RPMI7951 (cell line): ENCODE results near the gene ARL13B. TPM values are rescaled to one million over a fixed set of nuclear protein-coding genes. Genes with fewer than 3 reads are reported as not detected.
"Not testable (repeated sequence)": the region's sequence is repeated elsewhere in the genome, so short reads cannot be mapped to it uniquely, and the experiment has no call there.

Experiments
- DNase-seq: peaks from one replicate; pipeline ENCODE4 v3.0.0-alpha.2; 2012; ENCODE audit warnings: low read depth
- total RNA-seq: library from RNA; depleted of rRNA; stranded (reverse); fragments of >200 nt; shearing (Covaris generic); gene quantifications from 2 replicates; pipeline ENCODE4 v1.2.3, GENCODE V29; 2014; rRNA removed

The ARL13B gene
- total RNA-seq: 13.4 and 18.4 TPM in 2 replicates

DNA sequence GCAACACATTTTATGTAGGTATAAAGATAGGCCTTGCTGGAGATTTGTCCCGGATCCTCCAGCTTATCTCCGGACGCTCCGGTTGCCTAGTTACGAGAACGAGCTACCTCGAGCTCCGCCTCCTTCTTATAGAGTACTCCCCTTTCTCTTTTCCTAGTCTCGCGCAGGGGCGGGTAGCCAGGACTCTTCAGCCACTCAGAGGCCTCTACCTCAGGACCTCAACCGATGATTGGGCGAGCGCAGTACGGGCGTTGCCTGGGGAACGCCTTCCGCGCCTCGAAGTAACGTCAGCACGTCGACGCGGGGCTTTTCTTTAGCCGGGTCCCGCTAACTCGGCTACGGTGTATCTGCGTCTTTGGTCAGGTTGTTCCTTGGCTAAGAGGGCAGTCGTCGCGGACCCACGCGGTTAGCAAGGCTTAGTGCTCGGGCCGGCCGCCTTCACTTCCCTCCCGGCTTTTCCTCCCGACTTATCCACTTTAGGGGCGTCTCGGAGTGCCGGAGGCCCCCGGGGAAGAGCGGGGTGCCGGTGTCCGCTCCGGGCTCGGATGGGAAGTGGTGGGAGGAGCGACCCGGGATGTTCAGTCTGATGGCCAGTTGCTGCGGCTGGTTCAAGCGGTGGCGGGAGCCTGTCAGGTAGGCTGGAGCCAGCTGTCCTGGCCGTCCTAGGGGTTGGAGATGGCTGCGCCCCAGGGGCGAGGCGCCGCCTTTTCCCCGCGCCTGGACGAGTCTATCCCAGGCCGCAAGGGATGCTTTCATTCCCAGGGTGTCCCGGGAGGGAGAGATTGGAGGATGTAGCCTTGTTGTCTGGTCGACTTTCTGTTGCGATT is at the start of gene ARL13B:
ARL13B (plus strand) TSS at position 306 of the 827 bp plus-strand sequence; CDS start at position 575, 269 bp downstream.
- DNase-seq: peak; percentile 99

DNA sequence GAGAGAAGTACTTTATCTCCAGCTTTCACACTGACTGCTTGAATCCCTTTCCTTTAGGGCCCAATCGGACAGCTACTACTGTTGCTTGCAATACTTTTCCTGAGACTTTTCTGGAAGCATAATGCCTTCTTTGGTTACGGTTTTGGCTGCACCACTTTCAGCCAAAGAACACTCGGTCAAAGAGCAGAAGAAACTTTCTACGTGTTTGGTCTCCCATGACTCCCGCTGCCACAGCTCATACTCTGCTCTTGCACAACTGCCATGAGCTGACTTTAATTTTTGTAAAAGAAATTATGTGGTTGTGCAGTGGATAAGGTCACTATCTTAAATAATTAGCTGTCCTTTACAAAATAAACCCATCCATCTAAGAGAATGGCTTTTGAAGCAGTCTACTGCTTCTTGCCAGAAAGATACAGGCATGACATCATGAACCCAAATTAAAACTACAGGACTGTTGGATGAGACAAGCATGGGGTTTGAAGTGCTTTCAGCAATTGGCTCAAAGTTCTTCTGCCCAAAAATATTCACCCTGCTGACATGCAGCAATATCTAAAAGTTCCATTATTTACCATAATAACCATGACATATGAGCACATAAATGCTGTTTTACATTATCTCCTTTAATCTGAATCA is 48.2 kb upstream of the ARL13B start:
- DNase-seq: no peak

DNA sequence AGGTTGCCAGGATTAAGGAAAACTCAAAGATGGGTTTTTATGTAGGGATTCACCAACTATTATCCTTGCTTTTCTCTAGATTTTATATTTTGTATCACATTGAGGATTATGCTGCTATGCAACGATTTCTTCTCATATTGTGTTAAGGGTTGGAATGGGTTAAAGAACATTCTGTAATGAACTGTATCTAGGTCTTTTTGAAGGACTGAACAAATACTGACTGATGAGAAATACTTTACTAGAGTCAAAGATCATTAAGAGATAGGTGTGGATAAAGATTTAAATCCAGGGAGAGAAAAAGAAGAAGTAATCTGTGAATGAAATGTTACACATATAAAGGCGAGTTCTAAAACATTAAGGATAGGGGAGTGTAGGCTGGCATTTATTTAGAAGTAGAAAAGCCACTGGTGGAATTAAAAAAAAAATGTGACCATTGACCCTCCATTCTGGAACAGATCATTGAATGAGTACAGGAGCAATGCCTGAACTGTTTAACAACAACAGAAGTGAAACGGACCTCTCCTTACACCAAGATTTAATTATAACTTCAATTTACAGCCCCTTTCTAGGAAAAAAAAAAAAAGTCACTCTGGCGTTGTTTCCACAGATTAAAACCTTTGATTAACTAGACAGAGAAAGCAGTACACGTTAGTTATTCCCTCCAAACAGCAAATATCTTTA is 45.4 kb upstream of the ARL13B start:
- no peak for DNase-seq

DNA sequence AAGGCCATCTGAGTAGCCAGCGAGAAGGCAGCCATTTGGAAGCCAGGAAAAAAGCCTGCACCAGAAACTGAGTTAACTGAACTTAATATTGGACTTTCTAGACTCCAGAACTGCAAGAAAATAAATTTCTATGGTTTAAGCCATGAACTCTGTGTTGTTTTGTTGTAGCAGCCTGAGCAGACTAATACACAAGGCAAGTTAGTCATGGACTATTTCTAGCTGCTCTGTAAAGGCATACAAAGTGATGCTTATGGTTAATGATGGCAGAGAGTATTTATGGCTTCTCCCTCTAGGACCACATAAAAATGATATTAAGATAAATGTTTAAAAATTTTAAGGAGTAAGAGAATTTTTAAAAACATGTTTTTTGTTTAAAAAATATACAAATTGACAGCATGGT is 43.4 kb upstream of the ARL13B start:
- DNase-seq: no peak

DNA sequence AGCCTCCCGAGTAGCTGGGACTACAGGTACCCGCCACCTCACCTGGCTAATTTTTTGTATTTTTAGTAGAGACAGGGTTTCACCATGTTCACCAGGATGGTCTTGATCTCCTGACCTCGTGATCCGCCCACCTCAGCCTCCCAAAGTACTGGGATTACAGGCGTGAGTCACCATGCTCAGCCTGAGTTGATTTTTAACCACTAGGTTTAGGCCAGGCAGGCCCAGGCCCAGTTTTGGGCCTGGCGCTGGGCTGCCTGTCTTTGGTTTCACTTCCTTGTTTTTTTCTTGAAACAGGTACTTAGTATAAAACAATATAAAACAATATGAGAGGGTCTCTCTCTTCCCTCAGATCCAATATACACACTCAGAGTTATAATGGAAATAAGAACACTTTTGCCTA is 42.5 kb upstream of the ARL13B start:
- not testable (repeated sequence) for DNase-seq

DNA sequence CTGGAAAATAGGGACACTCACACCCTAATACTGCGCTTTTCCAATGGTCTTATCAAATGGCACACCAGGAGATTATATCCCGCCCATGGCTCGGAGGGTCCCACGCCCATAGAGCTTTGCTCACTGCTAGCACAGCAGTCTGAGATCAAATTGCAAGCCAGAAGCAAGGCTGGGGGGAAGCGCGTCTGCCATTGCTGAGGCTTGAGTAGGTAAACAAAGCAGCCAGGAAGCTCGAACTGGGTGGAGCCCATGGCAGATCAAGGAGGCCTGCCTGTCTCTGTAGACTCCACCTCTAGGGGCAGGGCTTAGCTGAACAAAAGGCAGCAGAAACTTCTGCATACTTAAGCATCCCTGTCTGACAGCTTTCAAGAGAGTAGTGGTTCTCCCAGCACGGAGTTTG is 30.0 kb upstream of the ARL13B start:
- DNase-seq: not testable (repeated sequence)

DNA sequence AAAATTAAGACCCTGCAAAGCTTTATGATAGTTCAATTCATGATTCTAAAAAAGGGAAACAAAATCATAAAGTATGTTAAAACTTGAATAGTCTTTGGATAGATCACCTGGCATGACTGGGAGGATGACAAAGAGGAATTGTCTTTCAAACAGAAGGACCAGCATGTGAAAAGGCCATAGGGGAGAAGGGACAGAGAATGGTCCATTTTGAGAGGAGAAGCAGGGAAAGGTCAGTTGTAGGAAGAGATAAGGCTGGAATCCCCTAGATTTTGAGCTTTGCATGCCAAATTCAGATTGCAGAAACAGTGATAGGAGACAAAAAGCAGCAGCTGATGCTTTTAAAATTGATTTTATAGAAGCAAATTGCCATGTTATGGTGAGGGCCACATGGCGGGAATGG is 18.9 kb upstream of the ARL13B start:
- no peak for DNase-seq

DNA sequence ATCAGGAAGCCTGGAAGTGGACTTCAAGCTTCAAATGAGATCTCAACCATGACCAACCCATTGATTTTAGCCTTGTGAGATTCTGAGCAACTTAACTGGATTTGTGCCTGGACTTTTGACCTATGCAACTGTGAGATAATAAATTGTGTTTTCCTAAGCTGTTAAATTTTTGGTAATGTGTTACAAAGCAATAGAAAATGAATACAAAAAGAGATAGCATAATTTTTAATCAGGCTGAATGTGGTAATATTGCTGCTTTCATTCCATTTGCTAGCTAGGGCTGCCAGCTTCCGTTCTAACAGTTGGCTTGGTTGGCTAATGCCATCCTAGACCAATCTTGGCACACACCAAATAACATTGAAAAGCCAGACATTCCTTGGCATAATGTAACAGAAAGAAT is 18.5 kb upstream of the ARL13B start:
- no peak for DNase-seq

DNA sequence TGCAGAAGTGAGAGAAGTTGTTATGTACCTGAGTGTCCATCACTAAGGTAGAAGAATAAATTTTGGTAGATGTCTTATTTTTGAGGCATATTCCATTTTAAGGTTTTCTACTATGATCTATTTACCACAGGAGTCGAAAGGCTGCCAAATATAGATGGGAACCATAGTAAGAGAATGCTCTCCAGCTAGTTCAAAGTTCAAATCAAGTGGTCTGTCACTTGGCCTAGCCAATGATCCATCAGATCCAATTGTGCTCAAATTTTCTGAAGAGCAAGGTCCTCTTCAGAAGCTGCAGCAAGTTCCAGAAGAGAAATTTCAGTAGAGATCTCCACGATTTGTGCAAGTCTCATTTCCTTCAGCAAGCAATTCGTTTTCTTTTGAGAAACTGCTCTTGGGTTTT is 17.2 kb upstream of the ARL13B start:
- DNase-seq: no peak

DNA sequence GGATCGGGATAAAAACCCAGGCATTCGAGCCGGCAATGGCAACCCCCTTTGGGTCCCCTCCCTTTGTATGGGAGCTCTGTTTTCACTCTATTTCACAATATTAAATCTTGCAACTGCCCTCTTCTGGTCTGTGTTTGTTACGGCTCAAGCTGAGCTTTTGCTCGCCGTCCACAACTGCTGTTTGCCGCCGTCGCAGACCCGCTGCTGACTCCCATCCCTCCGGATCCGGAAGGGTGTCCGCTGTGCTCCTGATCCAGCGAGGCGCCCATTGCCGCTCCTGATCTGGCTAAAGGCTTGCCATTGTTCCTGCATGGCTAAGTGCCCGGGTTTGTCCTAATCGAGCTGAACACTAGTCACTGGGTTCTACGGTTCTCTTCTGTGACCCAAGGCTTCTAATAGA is 14.8 kb upstream of the ARL13B start:
- DNase-seq: not testable (repeated sequence)

DNA sequence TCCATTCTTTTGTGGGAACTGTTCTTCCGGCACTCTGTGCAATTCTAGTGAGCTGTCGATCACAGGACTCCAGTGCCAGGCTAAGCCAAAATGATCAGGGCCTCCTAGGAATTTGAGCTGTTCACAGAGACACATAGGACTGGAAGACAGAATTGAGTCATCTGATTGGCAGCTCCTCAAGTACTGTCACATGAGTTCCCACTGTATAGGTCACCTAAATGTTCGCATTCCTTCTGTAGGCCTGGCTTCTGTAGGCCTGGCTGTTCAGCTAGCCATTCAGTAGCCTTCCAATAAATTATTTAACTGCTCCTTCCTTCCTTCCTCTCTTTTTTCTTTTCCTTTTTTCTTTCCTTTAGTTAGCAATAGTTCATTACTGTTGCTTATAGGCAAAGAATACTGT is 10.5 kb upstream of the ARL13B start:
- peak; percentile 45 for DNase-seq

DNA sequence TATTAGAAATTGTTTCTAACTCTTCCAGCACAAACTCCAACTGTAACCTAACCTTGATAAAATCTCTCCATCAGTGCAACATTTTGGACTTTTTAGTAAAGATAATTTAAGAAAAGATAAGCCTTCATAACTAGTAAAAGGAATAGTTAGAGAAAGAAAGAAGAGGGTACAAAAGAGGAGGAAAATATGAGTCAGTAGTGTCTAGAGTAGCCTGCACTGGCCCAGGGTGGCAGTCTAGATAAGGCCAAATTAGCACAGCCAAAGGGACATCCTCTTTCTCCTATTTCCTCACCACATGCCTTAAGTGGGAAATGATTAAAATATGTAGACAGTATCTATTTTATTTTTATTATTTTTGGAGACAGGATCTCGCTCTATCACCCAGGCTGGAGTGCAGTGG is 10.0 kb upstream of the ARL13B start:
- no peak for DNase-seq

DNA sequence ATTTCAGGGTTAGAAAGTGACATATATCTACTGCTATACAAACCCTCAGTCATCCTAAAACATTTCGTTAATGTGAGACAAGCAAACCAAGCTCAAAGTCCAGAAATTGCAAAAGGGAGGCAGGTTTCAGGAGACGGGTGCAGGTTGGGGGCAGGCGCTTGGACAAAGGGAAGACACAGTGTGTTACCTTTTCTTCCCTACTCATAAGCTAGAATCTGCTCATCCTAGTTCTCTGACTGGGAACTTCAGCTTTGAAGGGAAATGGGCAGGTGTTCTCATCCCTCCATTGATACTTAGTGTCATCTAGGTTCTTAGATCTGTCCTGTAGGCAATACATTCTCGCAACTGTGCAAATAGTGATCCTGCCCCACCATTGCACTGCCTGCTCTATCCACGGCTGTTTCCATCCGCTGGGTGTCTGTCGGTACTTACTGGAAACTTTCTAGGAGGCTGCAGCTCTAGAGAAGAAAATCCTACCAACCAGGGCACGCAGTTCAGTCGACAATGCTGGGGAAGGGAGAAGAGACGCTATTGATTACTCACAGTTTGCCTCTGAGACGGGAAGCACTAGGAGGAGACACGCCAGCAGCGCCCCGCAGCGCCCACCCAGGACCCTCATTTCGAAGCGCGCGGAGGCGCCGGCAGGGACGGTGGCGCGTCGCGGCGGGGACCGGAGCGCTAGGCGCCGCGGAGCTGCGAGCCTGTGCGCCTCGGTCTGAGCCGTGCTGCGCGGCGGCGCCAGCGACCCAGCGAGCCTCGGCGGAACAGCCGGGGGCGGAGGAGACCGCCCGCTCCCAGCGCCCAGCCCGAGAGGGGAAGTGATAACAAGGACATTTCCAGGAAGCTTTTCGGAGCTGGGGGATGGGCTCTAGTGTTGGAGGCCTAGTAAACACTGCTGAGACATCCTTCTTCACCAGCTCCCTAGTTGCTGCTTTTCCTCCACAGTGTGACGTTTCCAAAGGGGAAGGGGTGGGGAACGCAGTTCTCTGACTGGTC is 6.5 kb upstream of the ARL13B start, which contains the start of gene PROS1:
PROS1 (minus strand) TSS at position 766 of the 996 bp plus-strand sequence; CDS start at position 619, 147 bp downstream.
- DNase-seq: peak; percentile 68

DNA sequence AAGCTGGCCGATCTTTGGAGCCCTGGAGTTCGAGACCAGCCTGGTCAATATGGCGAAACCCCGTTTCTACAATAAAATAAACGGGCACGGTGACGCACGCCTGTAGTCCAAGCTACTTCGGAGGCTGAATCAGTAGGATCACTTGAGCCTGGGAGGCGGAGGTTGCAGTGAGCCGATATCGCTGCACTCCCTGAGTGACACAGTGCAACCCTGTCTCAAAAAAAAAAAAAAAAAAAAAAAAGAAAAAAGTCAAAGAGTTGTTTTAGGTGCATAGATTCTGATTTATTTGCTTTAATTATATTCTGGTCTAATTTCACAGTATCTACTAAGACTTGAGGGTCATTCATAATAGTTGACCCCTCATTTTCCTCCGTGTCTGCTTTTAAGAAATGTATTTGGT is 1.7 kb downstream of the ARL13B start:
- DNase-seq: no peak

DNA sequence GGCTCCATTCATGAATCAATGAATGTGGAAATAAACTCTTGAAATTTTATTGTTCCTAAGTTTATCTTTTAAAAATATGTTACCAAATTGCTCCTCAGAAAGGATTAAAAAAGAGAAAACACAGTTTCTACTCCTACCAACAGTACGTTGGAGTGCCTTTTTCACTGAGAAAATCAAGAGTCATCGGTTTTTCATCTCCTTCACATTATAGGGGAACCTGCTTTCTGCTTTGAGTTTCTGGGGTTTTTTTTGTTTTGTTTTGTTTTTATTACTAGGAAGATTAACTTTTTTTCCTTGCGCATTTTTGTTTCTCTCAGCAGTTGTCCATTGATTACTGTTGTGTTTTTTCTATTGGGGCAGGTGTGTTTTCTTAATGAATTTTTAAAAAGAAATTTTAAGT is 3.5 kb downstream of the ARL13B start:
- no peak for DNase-seq

DNA sequence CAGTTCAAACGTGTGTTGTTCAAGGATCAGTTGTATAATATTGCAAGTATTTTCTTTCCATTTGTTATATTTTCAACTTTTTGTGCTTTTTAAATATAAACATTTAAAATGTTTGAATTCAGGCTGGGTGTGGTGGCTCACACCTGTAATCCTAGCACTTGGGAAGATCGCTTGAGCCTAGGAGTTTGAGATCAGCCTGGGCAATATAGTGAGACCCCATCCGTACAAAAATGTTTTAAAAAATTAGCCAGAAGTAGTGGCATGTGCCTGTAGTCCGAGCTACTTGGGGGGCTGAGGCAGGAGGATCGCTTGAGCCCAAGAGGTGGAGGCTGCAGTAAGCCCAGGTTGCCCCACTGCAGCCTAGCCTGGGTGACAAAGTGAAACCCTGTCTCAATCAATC is 4.7 kb downstream of the ARL13B start:
- DNase-seq: no peak

DNA sequence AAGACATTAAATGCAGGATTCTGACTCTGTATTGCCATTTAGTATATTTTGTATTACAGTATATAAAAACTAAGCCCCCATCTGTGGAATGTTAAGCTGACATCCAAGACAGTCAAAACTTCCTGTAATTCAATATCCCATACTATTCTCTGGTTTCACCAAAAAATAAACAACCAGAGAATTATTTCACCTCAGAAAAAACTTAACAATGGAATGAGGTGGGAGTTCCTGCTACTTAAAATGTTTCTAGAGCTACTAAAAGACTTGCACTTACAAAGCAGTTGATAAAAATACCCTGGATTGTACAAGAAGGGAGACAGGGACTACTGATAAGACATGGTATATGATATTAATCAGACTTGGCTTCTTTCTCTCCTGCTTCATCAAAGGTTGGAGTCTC is 8.3 kb downstream of the ARL13B start:
- no peak for DNase-seq

DNA sequence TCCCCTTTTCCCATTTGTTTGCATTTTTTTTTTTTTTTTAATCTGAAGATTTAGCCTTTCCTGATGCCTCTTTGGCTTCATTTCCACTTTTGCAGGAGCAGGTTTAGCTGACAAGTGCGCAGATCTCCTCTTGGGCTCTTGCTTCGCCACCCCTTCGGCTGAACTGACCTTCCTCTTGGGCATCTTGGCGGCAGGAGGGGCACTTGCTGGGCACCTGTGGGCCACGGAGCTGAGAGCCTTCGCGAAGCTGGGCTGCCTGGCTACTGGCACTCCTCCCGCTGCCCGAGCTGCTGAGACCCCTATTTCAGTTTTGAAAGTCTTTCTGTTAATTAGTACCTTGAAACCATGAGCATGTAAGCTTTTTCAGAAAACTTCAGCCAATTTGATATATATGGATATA is 8.8 kb downstream of the ARL13B start:
- no peak for DNase-seq

DNA sequence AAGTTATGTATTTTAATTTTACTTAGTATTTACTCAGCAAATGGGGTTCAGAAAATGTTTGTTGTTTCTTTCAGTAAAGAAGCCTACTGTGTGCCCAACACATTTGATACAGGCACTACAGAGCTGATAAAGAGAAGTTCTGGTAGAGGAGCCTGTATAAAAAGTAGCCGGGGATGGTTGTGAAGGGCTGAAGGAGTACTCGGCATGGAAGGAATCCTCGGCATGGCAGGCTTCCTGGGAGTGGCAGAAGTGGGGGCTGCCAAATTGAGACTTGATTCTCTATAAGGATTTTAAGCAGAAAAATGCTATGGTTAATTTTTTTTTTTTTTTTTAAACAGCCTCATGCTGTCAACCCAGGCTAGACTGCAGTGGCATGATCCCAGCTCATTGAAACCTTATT is 9.3 kb downstream of the ARL13B start:
- DNase-seq: no peak

DNA sequence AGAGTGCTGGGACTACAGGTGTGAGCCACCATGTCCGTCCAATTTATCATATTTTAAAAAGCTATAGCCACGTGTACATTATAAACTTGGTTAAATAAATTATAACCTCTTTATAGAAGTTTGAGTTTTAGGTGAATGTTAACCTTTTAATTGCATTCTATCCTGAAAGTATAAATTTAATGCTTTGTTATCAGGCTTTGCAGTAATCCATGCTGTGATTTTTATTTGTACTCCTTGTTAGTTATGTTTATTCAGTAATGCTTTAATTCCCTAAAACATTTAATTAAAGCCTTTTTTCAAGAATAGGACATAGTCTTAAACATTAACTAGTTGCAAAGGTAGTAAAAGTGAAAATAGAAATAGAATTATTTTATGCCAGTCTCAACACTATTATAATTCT is 11.7 kb downstream of the ARL13B start:
- DNase-seq: no peak

DNA sequence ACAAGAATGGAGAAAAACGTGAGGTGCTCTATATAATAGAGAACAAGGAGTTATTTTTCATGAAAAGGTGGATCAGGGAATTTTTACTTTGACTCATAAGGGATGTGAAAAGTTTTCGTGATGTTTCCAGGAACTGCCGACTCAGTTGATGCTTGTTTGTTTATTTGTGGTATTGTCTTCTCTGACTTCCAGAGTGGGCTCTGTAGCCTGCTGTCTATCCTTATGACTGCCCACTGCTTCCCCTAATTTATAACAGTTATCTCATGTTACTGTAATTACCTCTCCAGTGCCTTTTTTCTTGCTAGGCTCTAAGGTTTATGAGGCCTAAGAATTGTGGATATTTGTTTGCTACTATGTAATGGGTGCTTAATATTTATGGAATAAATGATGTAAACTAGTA is 12.3 kb downstream of the ARL13B start:
- no peak for DNase-seq
